Measurements from ENCODE around the gene CTCF. TPM values are rescaled to one million over a fixed set of nuclear protein-coding genes. Genes with fewer than 3 reads are reported as not detected.
"Not testable (repeated sequence)": the region's sequence is repeated elsewhere in the genome, so short reads cannot be mapped to it uniquely, and the experiment has no call there.

The CTCF gene, protein sequence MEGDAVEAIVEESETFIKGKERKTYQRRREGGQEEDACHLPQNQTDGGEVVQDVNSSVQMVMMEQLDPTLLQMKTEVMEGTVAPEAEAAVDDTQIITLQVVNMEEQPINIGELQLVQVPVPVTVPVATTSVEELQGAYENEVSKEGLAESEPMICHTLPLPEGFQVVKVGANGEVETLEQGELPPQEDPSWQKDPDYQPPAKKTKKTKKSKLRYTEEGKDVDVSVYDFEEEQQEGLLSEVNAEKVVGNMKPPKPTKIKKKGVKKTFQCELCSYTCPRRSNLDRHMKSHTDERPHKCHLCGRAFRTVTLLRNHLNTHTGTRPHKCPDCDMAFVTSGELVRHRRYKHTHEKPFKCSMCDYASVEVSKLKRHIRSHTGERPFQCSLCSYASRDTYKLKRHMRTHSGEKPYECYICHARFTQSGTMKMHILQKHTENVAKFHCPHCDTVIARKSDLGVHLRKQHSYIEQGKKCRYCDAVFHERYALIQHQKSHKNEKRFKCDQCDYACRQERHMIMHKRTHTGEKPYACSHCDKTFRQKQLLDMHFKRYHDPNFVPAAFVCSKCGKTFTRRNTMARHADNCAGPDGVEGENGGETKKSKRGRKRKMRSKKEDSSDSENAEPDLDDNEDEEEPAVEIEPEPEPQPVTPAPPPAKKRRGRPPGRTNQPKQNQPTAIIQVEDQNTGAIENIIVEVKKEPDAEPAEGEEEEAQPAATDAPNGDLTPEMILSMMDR
- 40.9 and 41.3 TPM in 2 replicates for total RNA-seq (2014; rRNA removed; shearing (Covaris generic))

DNA sequence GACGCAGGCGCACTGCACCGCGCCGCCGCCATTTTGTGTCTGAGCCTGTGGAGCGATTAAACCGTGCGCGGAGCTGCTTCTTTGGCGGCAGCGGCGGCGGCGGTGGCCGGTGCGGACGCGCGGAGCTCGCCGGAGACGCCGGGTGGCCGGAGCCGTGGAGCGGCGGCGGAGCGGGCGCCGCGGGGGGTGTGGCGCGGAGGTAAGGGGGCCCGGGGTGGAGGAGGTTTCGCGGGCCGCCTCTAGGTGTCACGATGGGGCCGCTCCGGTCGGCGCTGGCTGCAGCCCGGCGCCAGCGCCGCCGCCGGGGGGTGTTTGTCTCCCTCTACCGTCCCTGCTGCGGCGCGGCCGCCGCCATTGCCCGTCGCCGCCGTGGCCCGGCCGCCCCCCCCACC is at the start of gene CTCF:
Gene CTCF, plus strand, starts transcription at position 1 of the 392 bp plus-strand sequence. CDS start 48,307 bp downstream, outside the sequence.
- peak; percentile 58 for DNase-seq (ENCODE audit: low spot score)

DNA sequence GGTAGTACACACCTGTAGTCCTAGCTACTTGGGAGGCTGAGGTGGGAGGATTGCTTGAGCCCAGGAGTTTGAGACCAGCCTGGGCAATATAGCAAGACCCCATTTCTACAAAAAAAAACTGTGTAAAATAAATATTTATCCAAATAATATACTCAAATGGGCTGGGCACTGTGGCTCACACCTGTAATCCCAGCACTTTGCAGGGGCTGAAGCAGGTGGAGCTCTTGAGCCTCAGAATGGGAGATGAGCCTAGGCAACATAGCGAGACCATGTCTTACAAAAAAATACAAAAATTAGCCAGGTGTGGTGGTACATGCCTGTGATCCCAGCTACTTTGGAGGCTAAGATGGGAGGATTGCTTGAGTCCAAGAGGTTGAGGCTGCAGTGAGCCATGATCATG is 48.4 kb upstream of the CTCF start:
- DNase-seq (ENCODE audit: low spot score), result not testable (repeated sequence)

DNA sequence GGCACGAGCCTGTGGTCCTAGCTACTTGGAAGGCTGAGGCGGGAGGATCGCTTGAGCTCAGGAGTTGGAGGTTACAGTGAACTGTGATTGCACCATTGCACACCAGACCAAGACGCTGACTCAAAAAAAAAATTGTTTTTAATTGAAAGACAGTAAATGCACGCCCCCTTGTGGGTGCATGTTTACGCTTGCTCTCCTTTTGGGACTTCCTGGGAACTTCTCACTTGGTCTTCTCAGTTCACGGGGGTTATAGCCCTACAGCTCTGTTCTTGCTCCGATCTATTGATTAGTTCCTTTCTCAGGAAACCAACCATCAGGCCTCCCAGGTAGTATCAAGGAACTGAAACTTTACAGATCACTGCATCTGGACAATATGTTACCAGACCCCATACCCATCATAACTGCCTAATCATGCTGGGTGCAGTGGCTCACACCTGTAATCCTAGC is 47.9 kb upstream of the CTCF start:
- DNase-seq (ENCODE audit: low spot score), result peak; percentile 82

DNA sequence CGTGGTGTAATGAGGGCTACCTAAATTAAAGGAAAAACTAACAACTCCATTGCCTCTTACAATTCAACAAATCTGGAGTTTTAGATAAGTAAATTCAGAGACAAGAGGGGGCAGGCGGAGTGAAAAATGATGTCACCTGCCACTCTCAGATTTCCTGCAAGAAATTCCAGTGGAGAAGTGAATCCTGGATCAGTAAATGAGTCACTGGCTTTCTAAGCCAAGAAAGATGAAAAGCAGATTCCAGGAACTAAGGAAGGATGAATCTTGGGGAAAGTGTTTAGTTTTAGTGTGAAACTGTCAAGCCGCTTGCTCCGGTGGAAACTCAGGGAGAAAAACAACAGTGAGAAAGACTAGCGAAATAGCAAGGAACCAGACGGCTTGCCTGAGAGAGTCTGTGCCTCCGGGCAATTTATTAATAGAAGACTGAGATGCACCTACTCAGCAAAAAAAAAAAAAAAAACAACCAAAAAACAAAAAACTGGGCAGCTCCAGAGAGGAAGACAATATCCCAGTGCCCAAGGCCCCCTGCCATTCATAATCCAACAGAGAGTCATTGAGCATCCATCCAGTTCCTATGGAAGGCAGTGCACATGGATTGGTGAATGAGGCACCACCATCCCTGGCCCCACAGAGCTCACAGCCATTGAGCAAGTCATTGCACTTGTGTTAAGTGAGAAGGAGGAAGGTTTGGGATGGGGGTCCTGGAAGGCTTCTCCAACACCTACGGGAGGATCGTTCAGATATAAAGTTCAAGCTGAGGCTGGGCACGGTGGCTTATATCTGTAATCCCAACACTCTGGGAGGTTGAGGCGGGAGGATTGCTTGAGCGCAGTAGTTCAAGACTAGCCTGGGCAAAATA is 45.8 kb upstream of the CTCF start:
- DNase-seq (ENCODE audit: low spot score), result no peak

DNA sequence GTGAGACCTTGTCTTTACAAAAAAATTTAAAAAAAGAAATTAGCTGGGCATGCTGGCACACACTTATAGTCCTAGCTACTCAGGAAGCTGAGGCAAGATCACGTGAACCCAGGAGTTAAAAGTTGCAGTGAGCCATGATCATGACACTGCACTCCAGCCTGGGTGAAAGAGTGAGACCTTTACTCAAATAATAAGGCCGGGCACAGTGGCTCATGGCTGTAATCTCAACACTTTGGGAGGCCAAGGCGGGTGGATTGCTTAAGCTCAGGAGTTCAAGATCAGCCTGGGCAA is 45.2 kb upstream of the CTCF start:
- DNase-seq (ENCODE audit: low spot score), result no peak

DNA sequence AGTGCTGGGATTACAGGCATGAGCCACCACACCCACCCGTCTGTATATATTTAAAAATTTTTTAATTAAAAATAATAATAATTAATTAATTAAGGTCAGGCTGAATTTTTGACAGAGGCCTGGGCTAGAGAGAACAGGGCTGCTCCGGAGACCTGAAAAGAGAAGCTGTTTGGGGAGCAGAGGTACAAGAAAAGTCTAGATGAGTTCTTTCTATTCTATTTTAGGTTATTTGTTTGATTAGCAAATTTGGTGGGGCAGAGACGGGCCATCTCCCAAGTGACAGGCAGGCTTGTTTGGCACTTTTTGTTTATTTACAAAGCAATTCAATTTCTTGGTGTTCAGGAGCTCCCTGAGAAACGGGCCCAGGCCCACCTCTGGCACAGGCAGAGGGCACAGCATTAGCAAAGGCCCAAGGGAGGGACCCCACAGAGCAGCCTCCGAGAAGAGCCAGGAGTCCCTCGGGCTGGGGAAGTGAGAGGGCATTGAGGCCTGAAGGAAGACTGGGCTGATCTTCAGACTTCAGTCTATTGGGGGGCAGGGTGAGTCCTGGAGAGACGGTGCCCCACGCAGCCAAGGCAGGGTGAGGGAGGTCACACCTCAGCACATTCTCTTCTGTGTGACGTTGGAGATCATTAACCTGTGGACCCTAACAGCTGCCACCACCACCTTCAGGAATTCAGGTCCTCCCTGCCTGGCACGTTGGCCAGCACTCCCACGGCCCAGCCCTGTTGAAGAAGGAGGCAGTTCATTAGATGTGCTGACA is 44.5 kb upstream of the CTCF start:
- DNase-seq (ENCODE audit: low spot score), result no peak

DNA sequence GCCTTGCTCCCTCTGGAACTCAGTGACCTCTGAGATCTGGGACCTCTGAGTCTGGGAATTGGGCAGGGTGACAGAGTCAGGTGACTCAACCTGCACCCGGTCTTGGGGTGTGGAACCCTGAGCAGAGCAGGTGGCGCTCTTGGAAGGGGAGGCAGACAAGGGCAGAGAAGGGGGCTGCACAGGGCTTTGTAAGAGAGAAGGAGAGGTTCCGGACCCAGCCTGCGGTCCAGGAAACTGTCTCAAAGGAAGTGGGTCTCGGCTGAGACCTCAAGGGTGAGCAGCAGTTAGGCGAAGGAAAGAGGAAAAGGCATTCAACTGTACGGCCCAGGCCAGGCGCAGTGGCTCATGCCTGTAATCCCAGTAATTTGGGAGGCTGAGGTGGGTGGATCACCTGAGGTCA is 43.6 kb upstream of the CTCF start:
- DNase-seq (ENCODE audit: low spot score), result no peak

DNA sequence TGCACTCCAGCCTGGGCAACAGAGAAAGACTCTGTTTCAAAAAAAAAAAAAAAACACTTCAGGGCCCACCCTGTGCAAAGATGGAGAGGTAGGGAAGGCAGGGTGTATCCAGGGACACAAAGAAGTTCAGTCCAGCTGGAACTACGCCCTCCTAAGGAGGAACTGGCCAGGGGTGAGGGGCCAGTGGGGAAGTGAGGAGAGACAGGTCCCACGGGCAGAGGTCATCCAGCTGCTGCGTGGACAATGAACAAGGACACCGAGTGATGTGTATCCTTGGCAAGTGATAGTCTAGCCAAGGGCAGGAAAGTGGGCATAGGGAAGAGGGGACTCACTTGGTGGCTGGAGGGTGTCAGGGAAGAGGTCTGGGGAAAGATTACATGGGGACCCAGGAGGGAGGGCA is 43.1 kb upstream of the CTCF start:
- no peak for DNase-seq (ENCODE audit: low spot score)

DNA sequence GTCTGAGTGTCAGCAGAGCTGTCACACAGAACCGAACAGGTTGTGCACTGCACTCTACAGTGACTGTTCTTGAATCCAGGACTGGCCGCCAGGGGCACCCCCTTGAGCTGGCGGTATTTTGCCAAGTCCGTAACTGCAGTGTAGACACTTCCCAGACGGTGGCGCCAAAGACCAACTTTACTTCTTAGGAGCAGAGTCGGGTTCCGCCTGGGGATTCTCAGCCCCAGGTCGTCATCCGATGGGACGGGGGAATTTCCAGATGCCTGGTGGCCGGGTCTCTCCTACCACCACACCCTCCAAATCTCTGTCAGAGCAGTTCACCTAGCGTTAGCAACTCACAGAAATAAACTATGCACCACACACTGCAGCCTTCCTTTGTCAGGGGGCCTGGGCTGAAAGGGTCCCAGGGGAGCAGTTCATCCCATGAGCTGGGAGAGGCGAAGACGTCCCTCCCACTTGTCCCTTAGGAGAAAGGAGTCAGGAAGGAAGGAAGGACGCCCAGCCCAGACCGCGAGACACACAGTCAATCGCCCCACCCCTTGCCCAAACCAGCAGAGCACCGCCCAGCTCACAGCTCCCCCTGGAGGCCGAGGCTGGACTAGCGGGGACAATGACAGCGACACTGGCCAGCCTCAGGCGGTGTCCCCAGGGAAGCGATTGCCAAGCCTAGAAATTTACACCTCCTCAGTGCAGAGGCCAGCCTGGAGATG is 41.1 kb upstream of the CTCF start:
- peak; percentile 92 for DNase-seq (ENCODE audit: low spot score)

DNA sequence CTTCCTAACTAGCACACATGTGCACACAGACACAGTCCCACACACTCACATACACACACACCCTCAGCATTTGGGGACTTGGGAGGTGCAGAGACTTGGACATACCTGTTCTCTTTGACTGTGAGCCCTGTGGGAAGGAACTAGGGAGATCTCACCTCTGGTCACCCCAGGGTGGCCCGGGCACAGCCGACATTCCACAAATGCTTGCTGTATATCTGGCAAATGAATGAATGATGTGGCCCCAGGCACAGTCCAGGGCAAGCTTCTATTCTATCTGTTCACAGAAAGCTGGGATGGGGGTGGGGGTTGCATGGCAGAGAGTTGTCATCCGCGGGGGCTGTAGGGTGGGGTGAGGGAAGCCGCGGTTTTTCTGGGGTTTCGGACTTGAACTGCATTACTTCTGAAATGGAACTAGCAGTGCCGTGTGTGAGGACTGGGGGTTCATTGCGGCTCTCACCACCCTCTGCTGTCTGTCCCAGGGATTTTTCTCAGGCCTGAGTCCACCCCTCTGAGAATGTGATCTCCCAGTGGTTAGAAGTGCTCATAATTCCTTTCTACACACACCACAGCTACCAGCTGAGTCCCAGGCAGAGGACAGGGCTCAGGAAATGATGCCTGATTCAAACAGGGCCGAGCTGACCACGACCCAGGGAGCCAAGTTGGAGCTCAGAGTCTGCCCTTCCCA is 37.0 kb upstream of the CTCF start:
- DNase-seq (ENCODE audit: low spot score), result no peak

DNA sequence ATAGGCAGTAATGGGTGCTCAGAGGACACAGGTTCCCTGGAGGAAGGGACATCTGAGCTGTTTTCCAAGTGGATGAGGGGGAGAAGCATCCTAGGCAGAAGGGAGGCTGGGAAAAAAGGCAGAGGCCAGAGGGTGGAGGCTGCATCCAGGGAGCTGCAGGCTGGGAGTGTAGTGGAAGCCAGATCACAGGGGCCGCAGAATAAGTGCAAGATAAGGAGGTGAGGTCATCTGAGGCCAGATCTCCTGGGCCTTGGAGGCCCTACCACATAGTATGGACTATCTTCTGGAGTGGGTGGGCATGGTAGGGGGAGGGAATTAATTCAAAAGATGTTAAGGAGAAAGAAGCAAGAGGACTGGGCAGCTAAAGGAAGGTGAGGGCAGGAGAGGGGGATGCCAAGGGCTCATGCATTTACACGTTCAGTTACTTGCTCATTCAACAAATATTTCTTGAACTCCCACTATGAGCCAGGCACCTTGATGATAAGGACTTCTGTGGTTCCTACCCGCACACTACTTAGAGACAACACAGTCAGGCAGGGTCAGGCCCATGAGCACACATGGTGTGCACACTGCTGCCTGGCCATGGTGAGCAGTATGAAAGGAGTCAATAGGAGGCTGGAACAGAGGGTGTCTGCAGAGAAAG is 36.1 kb upstream of the CTCF start:
- DNase-seq (ENCODE audit: low spot score), result no peak

DNA sequence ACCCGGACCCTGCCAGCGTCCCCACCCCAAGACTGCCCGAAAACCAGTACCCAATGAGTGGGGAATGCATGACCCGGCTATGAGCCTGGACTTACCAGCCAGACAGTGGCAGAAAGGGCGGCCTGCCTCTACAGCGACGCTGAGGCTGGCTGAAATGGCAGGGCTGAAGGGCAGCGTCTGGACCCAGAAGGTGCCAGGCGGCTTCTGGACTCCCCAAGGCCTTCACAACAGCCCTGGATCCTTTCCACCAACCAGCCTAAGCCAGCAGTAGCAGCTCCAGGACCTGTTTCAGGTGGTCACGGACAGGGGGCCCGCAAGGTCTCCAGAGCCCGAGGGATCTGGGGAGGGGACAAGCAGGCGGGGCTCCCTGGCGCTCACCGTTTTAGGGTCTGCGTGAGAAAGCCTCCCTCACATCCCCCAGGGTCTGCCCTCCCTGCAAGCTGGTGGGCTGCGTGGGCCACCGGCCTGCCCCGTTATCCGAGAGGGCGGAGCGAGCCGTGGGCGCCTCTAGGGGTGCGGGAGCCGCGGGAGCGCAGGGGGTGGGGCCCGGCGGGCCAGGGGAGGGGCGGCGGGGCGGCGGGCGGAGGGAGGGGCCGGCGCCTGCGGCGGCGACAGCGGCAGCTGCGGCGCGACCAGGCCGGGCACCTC is 34.0 kb upstream of the CTCF start, which contains the start of gene RIPOR1:
Gene RIPOR1, plus strand, starts transcription at position 608 of the 648 bp plus-strand sequence. CDS start 9,618 bp downstream, outside the sequence.
- no peak for DNase-seq (ENCODE audit: low spot score)

DNA sequence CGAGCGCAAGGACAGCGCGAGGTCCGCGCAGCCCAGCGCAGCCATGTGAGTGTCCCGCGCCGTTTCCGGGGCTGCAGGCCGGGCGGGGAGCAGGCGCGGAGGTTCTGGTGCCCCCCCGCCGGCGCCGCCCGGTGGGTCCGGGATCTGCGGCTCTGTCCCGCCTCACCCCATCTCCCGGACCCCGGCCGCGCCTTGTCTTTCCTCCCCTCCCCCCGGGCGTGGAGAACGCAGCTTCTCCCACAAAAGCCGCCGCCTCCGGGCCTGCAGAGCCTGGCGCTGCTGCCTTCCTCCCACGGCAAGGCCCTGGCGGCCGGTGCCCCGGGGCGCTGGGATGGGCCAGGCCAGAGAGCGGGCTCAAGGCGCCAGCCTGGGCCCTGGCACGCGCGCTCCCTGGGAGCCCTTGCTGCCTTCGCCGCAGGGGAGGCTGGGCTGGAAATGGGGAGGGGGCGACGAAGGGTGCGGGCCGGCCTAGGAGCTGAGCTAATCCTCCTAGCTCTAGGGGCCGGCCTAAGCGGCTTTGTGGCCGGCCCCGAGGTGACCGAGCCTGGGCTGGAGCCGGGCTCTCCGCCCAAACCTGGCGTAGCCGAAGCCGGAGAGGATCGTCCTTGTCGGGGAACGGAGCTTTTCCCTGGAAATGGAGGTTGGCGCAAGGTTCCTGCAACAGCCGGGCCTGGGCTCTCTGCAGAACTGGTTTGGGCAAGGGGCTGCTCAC is 33.3 kb upstream of the CTCF start:
- no peak for DNase-seq (ENCODE audit: low spot score)

DNA sequence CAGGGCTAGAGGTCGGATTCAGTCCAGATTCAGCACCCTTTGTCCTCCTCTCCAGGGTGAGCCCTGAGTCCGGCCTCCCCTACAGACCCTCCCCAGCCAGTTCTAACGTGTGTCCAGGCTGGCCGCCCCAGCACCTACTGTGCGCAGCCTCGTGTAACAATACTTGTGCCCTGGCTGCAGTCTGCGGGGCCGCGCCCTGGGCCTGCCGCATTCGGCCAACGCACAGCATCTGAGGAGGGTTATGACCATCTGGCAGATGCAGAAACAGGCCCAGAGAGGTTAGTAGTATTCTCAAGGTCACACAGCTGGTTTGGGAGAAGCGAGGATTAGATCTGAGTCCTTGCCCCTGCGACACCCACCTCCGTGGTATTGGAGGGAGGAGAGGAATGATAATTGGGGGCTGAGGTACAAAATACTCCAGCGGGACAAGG is 32.7 kb upstream of the CTCF start:
- DNase-seq (ENCODE audit: low spot score), result no peak

DNA sequence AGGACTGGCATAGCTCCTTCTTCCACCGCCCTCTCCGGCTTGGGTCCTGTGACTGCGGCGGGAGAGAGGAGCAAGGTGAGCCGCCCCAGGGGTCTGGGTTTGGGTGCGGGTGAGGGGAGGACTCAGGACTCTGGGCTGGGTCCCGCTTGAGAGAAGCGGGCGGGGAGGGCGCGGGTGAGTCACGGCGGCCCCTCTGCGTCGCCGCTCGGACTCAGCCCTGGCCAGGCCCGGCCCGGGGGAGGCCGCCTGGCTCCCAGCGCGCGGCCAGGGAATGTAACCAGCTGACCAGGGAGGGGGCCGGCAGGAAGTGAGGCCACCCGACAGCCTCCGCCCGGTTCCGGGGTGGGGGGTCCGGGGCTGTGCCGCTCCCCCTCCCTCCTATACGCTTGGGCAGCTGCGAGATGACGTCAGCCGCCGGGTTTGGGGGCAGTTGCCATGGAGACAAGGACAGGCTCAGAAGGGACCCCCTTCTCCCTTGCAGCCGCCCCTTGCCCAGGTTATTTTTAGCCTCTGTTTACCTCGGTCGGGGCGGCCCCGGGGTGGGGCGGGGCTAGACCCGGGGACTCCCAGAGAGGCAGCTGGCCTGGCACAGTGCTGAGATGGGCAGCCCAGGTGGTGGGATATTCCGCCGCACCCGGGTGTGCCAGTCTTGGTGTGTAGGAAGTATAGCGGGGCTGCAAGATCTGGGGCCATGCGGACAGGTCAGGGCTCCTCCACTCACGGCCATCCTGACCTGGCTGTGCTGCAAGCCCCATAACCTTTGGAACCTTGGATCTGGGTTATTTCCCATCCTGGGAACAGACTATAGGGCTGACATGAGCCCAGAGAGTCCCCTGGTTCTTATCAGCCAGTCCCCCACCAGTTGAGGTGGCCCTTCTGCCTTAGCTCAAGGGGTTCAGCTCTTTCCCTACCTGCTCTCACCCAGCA is 32.0 kb upstream of the CTCF start:
- peak; percentile 33 for DNase-seq (ENCODE audit: low spot score)

DNA sequence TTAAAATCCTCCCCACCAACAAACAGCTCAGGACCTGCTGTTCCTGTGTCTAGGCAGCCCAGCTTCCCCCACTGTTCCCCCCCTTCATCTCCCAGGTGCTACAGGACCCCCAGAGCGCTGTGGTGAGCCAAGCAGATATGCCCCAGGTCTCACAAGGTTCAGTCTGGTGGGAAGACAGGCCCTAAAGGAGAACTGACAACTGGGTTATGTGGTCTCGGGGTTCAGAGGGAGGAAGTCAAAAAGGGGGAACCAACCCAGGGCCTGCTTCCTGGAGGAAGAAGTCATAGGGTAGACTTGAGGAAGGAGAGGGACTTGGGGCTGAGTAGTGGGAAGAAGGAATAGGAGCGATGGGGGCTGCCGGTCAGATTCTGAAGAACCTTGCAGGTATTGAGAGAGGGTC is 31.1 kb upstream of the CTCF start:
- no peak for DNase-seq (ENCODE audit: low spot score)

DNA sequence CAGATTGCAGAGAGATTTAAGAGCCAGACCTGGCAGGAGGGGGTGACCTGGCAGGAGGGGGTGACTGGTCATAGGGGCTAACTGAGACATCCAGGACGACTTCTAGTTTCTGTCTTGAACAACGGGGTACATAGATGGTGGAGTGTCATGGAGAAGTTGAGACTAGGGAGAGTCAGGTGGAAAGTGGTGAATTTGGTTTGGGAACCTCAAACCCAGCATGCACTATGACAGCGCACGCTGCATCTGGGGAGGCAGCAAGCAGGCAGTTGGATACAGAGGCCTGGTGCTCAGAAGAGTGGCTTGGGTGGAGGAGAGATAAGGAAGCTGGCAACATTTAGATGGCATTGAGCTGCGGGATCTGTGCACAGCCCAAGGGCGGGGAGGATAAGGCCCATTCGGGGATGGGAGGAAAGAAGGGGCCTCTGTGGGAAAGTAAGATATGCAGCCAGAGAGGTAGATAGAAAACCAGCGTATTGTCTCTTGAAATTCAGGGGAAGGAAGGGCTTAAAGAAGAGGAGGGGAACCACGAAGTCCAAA is 29.2 kb upstream of the CTCF start:
- no peak for DNase-seq (ENCODE audit: low spot score)
